SW 1271 (cell line): Measurements from ENCODE around the gene CSNK1A1.
A peak's percentile ranks its signal among the peaks of the same experiment; 100 is the strongest.
"Not testable (repeated sequence)": the region's sequence is repeated elsewhere in the genome, so short reads cannot be mapped to it uniquely, and the experiment has no call there.

ENCODE experiments used
- DNase-seq, 2 experiments: peaks; one replicate each; lab custom pipeline; 2025; lab: John Stamatoyannopoulos, UW

Gene CSNK1A1

DNA sequence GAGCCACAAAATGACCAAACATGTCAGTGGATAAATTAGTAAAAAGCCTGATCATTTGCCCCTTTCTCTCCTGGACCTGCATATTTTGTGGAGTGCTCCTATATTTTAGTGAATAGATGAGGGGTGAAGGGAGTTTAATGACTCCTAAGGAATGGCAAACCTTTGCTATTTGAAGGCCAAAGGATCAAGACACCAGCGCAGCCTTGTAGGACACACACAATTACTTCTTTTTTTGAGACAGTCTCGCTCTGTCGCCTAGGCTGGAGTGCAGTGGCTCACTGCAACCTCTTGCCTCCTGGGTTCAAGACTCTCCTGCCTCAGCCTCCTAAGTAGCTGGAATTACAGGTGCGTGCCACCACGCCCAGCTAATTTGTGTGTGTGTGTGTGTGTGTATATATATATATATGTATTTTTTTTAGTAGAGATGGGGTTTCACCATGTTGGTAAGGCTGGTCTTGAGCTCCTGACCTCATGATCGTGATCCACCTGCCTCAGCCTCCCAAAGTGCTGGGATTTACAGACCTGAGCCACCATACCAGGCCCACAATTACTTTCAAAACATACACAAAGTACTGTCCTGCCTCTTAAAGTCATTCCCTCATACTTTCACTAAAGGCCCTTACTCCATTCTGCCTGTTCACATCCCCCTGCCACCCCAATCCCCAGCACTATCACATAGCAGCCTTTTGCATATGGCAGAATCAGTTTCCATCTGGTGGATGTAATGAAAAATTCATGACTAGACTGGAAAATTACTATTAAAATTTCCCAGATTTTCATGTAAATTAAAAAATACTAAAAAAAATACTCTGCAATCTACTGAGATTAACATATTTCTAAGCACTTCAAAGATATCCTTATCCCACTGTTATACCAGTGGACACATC, 60.4 kb downstream of the CSNK1A1 start:
- no peak for DNase-seq

GRCh38 chr5:149489605-149490037, 61.6 kb downstream of the CSNK1A1 start:
- peak in 1 of 2 experiments; percentile 51 for DNase-seq

GRCh38 chr5:149488645-149489306, 62.5 kb downstream of the CSNK1A1 start:
- DNase-seq, result no peak

DNA sequence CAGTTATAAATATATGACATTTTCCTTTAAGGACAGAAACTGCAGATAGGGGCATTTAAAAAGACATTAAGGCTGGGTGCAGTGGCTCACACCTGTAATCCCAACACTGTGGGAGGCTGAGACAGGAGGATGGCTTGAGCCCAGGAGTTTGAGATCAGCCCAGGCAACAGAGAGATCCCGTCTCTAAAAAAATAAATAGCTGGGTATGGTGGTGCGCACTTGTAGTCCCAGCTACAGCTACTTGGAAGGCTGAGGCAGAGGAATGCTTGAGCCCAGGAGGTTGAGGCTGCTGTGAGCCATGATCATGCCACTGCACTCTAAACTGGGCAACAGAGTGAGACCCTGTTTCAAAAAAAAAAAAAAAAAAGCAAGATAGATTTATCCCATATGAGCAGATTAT, 63.6 kb downstream of the CSNK1A1 start:
- DNase-seq, result no peak

- DNase-seq, result peak in 1 of 2 experiments; percentile 60
Observed at GRCh38 chr5:149486726-149487635, 64.3 kb downstream of the CSNK1A1 start.

DNA sequence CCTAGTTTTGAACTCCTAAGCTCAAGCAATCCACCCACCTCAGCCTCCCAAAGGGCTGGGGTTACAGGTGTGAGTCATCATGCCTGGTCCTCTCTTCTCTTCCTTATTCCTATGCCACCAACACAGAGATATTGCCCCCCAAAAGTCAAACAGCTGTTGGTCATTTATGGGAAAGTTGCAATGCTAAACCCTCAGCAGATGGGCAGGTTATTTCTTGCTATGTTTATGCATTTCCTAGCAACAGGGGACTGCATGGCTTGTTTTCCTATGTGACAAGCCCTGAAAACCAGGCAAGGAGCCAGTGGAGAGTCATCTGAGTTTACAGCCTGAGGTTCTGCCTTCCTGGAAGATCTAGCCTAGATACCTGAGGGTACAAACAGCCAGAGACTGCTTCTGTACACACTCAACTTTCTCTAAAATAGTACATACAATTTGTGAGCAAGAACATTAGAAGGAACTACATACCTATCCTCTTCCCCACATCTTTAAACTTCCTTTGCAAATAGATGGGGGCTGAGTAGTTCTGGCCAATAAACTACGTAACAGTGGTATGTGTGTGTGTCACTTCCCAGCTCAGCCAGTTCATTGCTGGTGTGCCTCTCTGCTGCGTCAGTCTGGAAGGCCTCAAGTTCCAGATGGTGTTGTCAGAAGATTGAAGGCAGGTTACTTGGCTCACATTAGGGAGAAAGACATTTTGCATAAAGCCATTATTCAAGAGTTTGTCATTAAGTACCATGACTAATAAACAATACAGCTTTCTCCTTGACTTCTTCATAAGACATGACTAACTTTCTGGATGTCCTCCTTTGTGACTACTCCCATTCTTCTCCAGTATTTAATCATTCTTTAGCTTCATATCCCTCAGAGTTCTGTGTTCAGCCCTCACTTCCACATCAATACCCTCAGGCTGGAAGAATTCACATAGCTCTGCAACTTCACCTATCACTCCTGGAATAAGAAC, 65.3 kb downstream of the CSNK1A1 start:
- peak; percentile 94 to 99 for DNase-seq

- DNase-seq, result no peak
Observed at GRCh38 chr5:149481485-149481884, 69.8 kb downstream of the CSNK1A1 start.

DNA sequence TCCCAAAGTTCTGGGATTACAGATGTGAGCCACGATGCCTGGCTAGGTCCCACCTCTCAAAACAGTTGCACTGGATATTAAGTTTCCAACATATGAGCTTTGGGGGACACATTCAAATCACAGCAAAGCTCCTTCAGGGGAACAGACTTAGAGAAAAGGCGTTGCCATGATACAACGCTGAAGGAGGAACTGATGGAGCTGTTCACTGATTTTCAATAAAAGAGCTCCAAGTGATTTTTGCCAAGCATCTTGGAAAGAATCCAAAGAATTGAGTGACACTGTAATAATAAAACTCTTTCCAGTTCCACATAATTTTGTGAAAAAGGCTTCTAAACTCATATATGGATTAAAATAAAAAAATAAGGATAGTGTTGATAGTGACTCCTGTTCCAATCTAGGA, 72.5 kb downstream of the CSNK1A1 start:
- DNase-seq, result no peak

DNA sequence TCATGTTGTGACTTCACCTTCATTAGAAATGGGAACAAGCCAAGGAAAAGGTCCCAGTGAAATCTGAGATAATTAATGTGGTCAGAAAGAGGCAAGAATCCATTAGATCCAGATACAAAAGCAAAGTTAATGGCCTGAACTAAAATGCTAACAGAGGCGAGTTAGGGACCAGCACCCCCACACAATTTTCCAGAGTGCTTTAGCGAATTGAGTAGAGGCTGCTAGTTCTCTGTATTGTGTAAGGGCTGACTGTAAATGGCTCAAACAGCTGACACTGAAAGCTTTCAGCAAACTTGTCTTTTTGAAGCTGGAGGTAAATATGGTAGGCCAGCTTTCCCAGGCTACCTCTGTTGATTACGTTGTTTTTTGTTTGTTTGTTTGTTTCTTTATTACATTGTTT, 75.5 kb downstream of the CSNK1A1 start:
- DNase-seq, result no peak

- no peak for DNase-seq
Observed at GRCh38 chr5:149474198-149474597, 77.0 kb downstream of the CSNK1A1 start.

GRCh38 chr5:149473441-149473840, 77.8 kb downstream of the CSNK1A1 start:
- no peak for DNase-seq

- no peak for DNase-seq
Observed at GRCh38 chr5:149472399-149472798, 78.8 kb downstream of the CSNK1A1 start.

GRCh38 chr5:149471406-149472183, 79.6 kb downstream of the CSNK1A1 start:
- DNase-seq, result no peak

DNA sequence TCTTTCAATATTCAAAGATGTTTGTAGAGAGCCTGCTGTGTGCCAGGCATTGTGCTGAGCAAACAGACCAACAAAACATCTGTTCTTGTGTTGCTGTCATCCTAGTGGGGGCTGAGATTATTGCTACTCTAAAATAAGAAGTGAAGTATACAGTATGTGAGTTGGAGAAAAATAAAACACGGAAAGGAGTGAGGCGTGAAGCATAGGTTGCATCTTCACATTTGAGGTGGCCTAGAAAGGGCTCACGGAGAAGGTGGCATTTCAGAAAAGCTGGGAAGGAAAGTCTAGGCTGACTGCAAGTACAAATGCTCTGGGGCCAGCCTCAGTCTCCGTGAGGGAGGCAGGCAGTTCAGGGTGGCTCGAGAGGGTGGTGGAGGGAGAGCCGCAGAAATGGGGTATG, 80.3 kb downstream of the CSNK1A1 start:
- no peak for DNase-seq

GRCh38 chr5:149466457-149466972, 84.7 kb downstream of the CSNK1A1 start:
- no peak for DNase-seq

GRCh38 chr5:149464796-149465489, 86.3 kb downstream of the CSNK1A1 start:
- DNase-seq, result no peak

DNA sequence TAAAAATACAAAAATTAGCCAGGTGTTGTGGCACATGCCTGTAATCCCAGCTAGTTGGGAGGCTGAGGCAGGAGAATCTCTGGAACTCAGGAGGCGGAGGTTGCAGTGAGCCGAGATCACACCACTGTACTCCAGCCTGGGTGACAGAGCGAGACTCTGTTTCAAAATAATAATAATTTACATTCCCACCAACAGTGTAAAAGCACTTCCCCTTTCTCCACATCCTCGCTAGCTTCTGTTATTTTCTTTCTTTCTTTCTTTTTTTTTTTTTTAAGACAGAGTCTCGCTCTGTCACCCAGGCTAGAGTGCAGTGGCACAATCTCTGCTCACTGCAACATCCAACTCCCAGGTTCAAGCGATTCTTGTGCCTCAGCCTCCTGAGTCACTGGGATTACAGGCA, 89.3 kb downstream of the CSNK1A1 start:
- not testable (repeated sequence) for DNase-seq

DNA sequence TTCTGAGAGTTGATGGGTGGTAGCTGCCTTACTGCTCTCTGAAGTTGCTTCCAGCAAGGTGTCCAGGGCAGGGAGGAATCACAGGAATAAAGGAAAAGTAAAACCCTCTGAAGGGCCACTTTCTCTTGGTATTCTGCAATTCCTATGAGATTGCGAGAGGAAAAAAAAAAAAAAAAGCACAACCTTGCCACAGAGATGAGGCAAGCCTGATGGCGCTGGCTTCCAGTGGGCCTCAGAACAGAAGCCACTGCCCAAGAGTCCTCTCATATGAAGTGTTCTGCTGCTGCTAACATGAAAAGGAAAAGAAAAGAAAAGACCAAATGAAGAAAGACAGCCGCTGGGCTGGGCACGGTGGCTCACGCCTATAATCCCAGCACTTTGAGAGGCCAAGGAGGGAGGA, 91.3 kb downstream of the CSNK1A1 start:
- DNase-seq, result no peak

- no peak for DNase-seq
Observed at GRCh38 chr5:149457393-149457763, 93.9 kb downstream of the CSNK1A1 start.
